PC-9 (cell line): Measurements from ENCODE around the gene RNF126.

ENCODE experiments used
- EZH2 ChIP-seq: fragments of 200-600 bp; sonication (generic); IDR thresholded peaks from 2 replicates; pipeline ENCODE4 v1.8.0; 2017; ENCODE audit warnings: antibody characterized with exemption, low read depth
- TF ChIP-seq, protein P1 (sequence below): fragments of 200-600 bp; sonication (generic); conservative IDR thresholded peaks from 2 replicates; pipeline ENCODE4 v1.6.1; 2017; ENCODE audit warnings: mixed run types, antibody characterized with exemption, mild to moderate bottlenecking, moderate library complexity

DNA sequence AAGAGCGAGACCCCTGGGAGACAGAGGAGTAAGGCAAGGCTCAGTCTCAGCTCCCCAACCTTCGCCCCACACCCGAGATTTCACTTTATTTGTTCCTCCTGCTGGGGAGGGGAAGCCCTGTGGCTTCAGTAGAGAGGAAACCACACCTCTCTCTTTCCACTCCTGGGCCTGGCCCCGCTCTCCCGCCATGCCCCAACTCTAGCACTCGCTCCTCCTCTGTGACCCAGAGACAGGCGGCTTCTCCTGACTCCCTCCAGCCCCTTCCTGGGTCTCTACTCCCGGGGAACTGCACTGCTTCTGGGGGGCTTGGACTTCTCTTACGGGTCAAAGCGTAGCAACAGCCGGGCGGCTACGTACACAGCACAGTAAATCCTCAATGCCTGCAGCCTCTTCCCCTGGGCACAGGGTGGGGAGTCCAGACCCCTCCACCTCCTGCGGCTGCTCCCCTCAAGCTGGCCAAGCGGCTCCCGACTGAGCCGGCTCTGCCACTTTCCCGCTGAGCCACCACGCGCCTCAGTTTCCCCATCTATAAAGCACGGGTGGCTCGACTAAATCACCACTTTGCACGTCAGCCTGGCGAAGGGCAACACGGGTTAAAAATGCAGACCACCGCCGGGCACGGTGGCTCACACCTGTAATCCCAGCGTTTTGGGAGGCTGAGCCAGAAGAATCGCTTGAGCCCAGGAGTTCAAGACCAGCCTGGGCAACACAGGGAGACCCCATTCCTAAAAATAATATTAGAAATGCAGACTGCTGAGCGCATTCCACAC is 1.4 kb downstream of the RNF126 start:
- TF ChIP-seq, protein P1, sequence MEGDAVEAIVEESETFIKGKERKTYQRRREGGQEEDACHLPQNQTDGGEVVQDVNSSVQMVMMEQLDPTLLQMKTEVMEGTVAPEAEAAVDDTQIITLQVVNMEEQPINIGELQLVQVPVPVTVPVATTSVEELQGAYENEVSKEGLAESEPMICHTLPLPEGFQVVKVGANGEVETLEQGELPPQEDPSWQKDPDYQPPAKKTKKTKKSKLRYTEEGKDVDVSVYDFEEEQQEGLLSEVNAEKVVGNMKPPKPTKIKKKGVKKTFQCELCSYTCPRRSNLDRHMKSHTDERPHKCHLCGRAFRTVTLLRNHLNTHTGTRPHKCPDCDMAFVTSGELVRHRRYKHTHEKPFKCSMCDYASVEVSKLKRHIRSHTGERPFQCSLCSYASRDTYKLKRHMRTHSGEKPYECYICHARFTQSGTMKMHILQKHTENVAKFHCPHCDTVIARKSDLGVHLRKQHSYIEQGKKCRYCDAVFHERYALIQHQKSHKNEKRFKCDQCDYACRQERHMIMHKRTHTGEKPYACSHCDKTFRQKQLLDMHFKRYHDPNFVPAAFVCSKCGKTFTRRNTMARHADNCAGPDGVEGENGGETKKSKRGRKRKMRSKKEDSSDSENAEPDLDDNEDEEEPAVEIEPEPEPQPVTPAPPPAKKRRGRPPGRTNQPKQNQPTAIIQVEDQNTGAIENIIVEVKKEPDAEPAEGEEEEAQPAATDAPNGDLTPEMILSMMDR, result no peak
- no peak for TF ChIP-seq EZH2
